OCI-LY1 (cell line): ENCODE data around the gene ADARB2.

Experiments used
- EZH2 ChIP-seq: fragments of 200-600 bp; sonication (generic), shearing (Covaris generic); IDR thresholded peaks from 2 replicates; pipeline ENCODE4 v1.8.0; 2017; ENCODE audit warnings: borderline replicate concordance, mixed run types, mild to moderate bottlenecking, antibody characterized with exemption, low read length, moderate library complexity, mixed read lengths
- TF ChIP-seq, protein P1 (sequence below): fragments of 200-600 bp; sonication (generic), shearing (Covaris generic); IDR thresholded peaks from 2 replicates; pipeline ENCODE4 v1.5.1; 2017; ENCODE audit warnings: mild to moderate bottlenecking, antibody characterized with exemption, low read length, moderate library complexity, mixed read lengths

- TF ChIP-seq, protein P1, sequence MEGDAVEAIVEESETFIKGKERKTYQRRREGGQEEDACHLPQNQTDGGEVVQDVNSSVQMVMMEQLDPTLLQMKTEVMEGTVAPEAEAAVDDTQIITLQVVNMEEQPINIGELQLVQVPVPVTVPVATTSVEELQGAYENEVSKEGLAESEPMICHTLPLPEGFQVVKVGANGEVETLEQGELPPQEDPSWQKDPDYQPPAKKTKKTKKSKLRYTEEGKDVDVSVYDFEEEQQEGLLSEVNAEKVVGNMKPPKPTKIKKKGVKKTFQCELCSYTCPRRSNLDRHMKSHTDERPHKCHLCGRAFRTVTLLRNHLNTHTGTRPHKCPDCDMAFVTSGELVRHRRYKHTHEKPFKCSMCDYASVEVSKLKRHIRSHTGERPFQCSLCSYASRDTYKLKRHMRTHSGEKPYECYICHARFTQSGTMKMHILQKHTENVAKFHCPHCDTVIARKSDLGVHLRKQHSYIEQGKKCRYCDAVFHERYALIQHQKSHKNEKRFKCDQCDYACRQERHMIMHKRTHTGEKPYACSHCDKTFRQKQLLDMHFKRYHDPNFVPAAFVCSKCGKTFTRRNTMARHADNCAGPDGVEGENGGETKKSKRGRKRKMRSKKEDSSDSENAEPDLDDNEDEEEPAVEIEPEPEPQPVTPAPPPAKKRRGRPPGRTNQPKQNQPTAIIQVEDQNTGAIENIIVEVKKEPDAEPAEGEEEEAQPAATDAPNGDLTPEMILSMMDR, result no peak
- no peak for TF ChIP-seq EZH2
Observed at GRCh38 chr10:1209355-1209979, 527.9 kb downstream of the ADARB2 start.
